HepG2 (cell line): ENCODE results near the gene C2orf81. TPM values are rescaled to one million over a fixed set of nuclear protein-coding genes. Genes with fewer than 3 reads are reported as not detected.

Experiments used
- CREM ChIP-seq, 2 experiments: sonication (generic) in 1 of 2; formaldehyde crosslinking in 1 of 2; IDR thresholded peaks; 2 replicates each; pipeline versions ENCODE4 v1.4.0 to v1.6.1; 2016 to 2020; ENCODE audit warnings: antibody characterized with exemption in 1 of 2, mild to moderate bottlenecking in 1 of 2, missing genetic modification reagents in 1 of 2
- EEA1 ChIP-seq: sonication (generic); formaldehyde crosslinking; IDR thresholded peaks from 2 replicates; pipeline ENCODE4 v1.5.1; 2020; ENCODE audit warnings: mild to moderate bottlenecking, missing genetic modification reagents, borderline replicate concordance
- KLF16 ChIP-seq, 2 experiments: sonication (generic) in 1 of 2; formaldehyde crosslinking in 1 of 2; IDR thresholded peaks; 2 replicates each; pipeline versions ENCODE4 v1.6.1 to v1.8.0; 2016 to 2023; ENCODE audit warnings: missing genetic modification reagents in 2 of 2, missing compliant biosample characterization in 1 of 2
- MIXL1 ChIP-seq: IDR thresholded peaks from 2 replicates; pipeline ENCODE4 v1.6.1; 2016
- MTA3 ChIP-seq: sonication (generic); formaldehyde crosslinking; IDR thresholded peaks from 2 replicates; pipeline ENCODE4 v1.4.0; 2020; ENCODE audit warnings: missing genetic modification reagents
- NCOA2 ChIP-seq: sonication (generic); formaldehyde crosslinking; IDR thresholded peaks from 2 replicates; pipeline ENCODE4 v1.8.0; 2022; ENCODE audit warnings: inconsistent platforms
- SP2 ChIP-seq: sonication (generic); formaldehyde crosslinking; IDR thresholded peaks from 2 replicates; pipeline ENCODE4 v1.5.1; 2020; ENCODE audit warnings: mild to moderate bottlenecking, missing genetic modification reagents
- TOE1 ChIP-seq: sonication (generic); formaldehyde crosslinking; IDR thresholded peaks from 2 replicates; pipeline ENCODE4 v1.4.0; 2020; ENCODE audit warnings: mild to moderate bottlenecking, missing genetic modification reagents
- XRCC5 ChIP-seq: fragments of 200-400 bp; formaldehyde crosslinking; optimal IDR thresholded peaks from 2 replicates; pipeline ENCODE3; 2017; ENCODE audit warnings: mild to moderate bottlenecking, low read length
- ZBTB10 ChIP-seq: sonication (generic); formaldehyde crosslinking; IDR thresholded peaks from 2 replicates; pipeline ENCODE4 v1.4.0; 2020; ENCODE audit warnings: missing genetic modification reagents, borderline replicate concordance
- ZNF354B ChIP-seq: sonication (generic); formaldehyde crosslinking; IDR thresholded peaks from 2 replicates; pipeline ENCODE4 v1.8.0; 2022; ENCODE audit warnings: mild to moderate bottlenecking, missing genetic modification reagents
- ZNF362 ChIP-seq: sonication (generic); formaldehyde crosslinking; IDR thresholded peaks from 2 replicates; pipeline ENCODE4 v1.4.0; 2020; ENCODE audit warnings: missing genetic modification reagents, mild to moderate bottlenecking, borderline replicate concordance
- ZNF557 ChIP-seq: sonication (generic); formaldehyde crosslinking; IDR thresholded peaks from 2 replicates; pipeline ENCODE4 v1.4.0; 2020; ENCODE audit warnings: missing genetic modification reagents
- ZNF616 ChIP-seq: sonication (generic); formaldehyde crosslinking; IDR thresholded peaks from 2 replicates; pipeline ENCODE4 v1.5.0; 2020; ENCODE audit warnings: low read depth, mild to moderate bottlenecking, missing genetic modification reagents
- polyA plus RNA-seq, 8 experiments: library from polyadenylated mRNA; depleted of rRNA in 3 of 8; stranded (reverse) in 7 of 8; unstranded in 1 of 8; fragments of >200 nt; fragmentation: Illumina TruSeq in 4 of 8; extraction: Trizol in 4 of 8; gene quantifications; 2 replicates each; pipeline versions ENCODE4 v1.2.1 to v1.2.3, GENCODE V29; 2011 to 2016; ENCODE audit warnings: low read depth in 4 of 8, missing spikeins in 1 of 8, mixed read lengths in 1 of 8; ENCODE audit not compliant: insufficient read depth in 1 of 8
- total RNA-seq, 5 experiments: library from RNA; depleted of rRNA; stranded (reverse); fragments of >200 nt; fragmentation: Illumina TruSeq; extraction: Trizol; gene quantifications; 2 replicates each; pipeline ENCODE4 v1.2.3, GENCODE V29; 2016; ENCODE audit warnings: low read depth in 1 of 5
- TF ChIP-seq, protein P1 (sequence below): sonication (generic); formaldehyde crosslinking; conservative IDR thresholded peaks from 2 replicates; pipeline ENCODE4 v1.5.0; 2020; ENCODE audit warnings: missing genetic modification reagents
- TF ChIP-seq, protein P2 (sequence below): sonication (generic); formaldehyde crosslinking; IDR thresholded peaks from 2 replicates; pipeline ENCODE4 v1.9.0; 2022; ENCODE audit warnings: missing genetic modification reagents, mild to moderate bottlenecking, borderline replicate concordance
- TF ChIP-seq, protein P3 (sequence below): sonication (generic); formaldehyde crosslinking; IDR thresholded peaks from 2 replicates; pipeline ENCODE4 v1.5.0; 2020; ENCODE audit warnings: mild to moderate bottlenecking, missing genetic modification reagents, borderline replicate concordance
- TF ChIP-seq, protein P4 (sequence below): IDR thresholded peaks from 2 replicates; pipeline ENCODE4 v1.6.1; 2016; ENCODE audit warnings: mild to moderate bottlenecking, missing biosample characterization, missing genetic modification reagents

Gene C2orf81
- total and polyA plus RNA-seq, 2 of the 13 experiments (the other 11 are each of a cell fraction or from before 2014, with no cell fraction given) = 0.15 to 0.17 TPM

DNA sequence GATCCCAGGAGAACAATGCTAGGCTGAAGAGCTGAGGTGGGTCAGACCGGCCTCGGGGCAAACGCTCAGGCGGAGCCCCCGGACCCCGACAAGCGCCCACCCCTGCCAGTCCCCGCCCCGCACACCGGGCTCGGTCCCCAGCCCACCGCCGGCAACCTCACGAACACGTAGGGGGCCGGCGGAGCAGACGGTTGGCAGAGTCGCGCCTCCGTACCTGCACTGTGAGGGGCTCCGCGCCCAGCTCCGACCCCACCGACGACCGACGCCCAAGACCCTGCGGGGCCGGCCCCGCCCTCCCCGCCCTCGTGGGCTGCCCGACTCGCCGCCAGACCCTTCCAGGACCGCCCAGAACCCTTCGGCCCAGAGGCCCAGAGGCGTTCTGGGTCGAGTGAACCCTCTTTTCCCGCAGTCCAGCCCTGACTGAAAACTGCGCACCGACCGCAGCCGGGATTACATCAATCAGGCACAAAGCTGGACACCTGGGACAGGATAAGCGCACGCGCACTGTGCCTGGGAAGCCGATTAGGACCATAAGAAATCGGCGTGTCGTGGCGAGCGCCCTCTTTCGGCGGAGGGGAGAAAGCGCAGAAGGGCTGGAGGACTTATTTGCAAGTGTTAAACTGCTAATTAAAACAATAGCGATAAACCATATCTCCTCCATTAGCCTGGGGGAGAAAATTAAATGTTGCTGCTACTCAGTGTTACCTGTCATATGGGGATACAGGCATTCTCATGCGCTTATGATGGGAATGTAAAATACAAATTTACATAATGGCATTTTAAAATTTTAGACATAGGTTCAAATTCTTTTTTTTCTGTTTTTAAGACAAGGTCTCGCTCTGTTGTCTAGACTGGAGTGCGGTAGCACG, 29.6 kb downstream of the C2orf81 start (continued):
- TF ChIP-seq ZNF362 (CRISPR knock-in tag) = no peak
- TF ChIP-seq XRCC5 = peak; percentile 99
- TF ChIP-seq, protein P1, sequence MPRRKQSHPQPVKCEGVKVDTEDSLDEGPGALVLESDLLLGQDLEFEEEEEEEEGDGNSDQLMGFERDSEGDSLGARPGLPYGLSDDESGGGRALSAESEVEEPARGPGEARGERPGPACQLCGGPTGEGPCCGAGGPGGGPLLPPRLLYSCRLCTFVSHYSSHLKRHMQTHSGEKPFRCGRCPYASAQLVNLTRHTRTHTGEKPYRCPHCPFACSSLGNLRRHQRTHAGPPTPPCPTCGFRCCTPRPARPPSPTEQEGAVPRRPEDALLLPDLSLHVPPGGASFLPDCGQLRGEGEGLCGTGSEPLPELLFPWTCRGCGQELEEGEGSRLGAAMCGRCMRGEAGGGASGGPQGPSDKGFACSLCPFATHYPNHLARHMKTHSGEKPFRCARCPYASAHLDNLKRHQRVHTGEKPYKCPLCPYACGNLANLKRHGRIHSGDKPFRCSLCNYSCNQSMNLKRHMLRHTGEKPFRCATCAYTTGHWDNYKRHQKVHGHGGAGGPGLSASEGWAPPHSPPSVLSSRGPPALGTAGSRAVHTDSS (CRISPR knock-in tag) = no peak
- no peak for TF ChIP-seq ZNF557 (CRISPR knock-in tag)
- TF ChIP-seq, protein P2, sequence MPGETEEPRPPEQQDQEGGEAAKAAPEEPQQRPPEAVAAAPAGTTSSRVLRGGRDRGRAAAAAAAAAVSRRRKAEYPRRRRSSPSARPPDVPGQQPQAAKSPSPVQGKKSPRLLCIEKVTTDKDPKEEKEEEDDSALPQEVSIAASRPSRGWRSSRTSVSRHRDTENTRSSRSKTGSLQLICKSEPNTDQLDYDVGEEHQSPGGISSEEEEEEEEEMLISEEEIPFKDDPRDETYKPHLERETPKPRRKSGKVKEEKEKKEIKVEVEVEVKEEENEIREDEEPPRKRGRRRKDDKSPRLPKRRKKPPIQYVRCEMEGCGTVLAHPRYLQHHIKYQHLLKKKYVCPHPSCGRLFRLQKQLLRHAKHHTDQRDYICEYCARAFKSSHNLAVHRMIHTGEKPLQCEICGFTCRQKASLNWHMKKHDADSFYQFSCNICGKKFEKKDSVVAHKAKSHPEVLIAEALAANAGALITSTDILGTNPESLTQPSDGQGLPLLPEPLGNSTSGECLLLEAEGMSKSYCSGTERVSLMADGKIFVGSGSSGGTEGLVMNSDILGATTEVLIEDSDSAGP = peak; percentile 79
- TF ChIP-seq NCOA2 = no peak; the same call in 1 of the 2 replicates
- TF ChIP-seq MTA3 (CRISPR knock-in tag) = no peak
- TF ChIP-seq, protein P3, sequence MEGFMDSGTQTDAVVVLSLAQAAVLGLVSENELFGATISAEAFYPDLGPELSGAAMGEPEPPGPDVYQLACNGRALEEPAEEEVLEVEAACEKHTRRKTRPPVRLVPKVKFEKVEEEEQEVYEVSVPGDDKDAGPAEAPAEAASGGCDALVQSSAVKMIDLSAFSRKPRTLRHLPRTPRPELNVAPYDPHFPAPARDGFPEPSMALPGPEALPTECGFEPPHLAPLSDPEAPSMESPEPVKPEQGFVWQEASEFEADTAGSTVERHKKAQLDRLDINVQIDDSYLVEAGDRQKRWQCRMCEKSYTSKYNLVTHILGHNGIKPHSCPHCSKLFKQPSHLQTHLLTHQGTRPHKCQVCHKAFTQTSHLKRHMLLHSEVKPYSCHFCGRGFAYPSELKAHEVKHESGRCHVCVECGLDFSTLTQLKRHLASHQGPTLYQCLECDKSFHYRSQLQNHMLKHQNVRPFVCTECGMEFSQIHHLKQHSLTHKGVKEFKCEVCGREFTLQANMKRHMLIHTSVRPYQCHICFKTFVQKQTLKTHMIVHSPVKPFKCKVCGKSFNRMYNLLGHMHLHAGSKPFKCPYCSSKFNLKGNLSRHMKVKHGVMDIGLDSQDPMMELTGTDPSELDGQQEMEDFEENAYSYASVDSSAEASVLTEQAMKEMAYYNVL (CRISPR knock-in tag) = peak; percentile 42; the same call in 1 of the 2 replicates
- no peak for TF ChIP-seq TOE1 (CRISPR knock-in tag)
- peak; percentile 53 for TF ChIP-seq MIXL1 (CRISPR knock-in tag)
- TF ChIP-seq EEA1 (CRISPR knock-in tag) = no peak
- TF ChIP-seq SP2 (CRISPR knock-in tag) = no peak
- TF ChIP-seq CREM (IDR thresholded peaks at IDR 0.05) = no peak
- TF ChIP-seq CREM (CRISPR knock-in tag; IDR thresholded peaks at IDR 0.05) = no peak
- TF ChIP-seq ZNF616 (CRISPR knock-in tag) = no peak; the same call in 1 of the 2 replicates
- no peak for TF ChIP-seq ZBTB10 (CRISPR knock-in tag)
- TF ChIP-seq, protein P4, sequence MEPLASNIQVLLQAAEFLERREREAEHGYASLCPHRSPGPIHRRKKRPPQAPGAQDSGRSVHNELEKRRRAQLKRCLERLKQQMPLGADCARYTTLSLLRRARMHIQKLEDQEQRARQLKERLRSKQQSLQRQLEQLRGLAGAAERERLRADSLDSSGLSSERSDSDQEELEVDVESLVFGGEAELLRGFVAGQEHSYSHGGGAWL = peak; percentile 64; the same call in 1 of the 2 replicates
- TF ChIP-seq KLF16 (CRISPR knock-in tag; IDR thresholded peaks at IDR 0.05) = peak in 1 of 2 experiments; percentile 92; a peak in 2 of 4 replicates
- TF ChIP-seq ZNF354B (CRISPR knock-in tag) = peak; percentile 86; the same call in 1 of the 2 replicates
